Upper lobe of right lung (tissue), 1 donor: ENCODE measurements around the gene LRP1B. TPM values are rescaled to one million over a fixed set of nuclear protein-coding genes. Genes with fewer than 3 reads are reported as not detected.

Experiments used
- ATAC-seq: fragments of 200-7000 bp; cut with Tn5 transposase; one replicate; pipeline ENCODE4 v1.9.1; 2020; ENCODE audit warnings: mild to moderate bottlenecking, moderate library complexity
- DNase-seq: peaks from one replicate; pipeline ENCODE4 v3.0.0-alpha.2; 2020
- H3K27ac ChIP-seq: fragments of 200-600 bp; one replicate; pipeline ENCODE4 v1.8.0; 2022
- H3K27me3 ChIP-seq: fragments of 200-600 bp; one replicate; pipeline ENCODE4 v1.8.0; 2022; ENCODE audit warnings: mild to moderate bottlenecking
- H3K36me3 ChIP-seq: fragments of 200-600 bp; one replicate; pipeline ENCODE4 v1.8.0; 2022
- H3K4me1 ChIP-seq: fragments of 200-600 bp; one replicate; pipeline ENCODE4 v1.8.0; 2022
- H3K4me3 ChIP-seq: fragments of 200-600 bp; one replicate; pipeline ENCODE4 v1.8.0; 2022; ENCODE audit warnings: mild to moderate bottlenecking
- H3K9me3 ChIP-seq: fragments of 200-600 bp; one replicate; pipeline ENCODE4 v1.8.0; 2022
- CTCF ChIP-seq: fragments of 200-600 bp; IDR thresholded peaks from one replicate; pipeline ENCODE4 v1.8.0; 2022; ENCODE audit warnings: antibody characterized with exemption
- intact Hi-C: fragments of 100-400 bp; cut with DNase I; formaldehyde crosslinking; loops from one replicate; pipeline ENCODE4 v1.11.0; 2022
- total RNA-seq: library from RNA; stranded (reverse); fragmentation: NEBNext Ultra II Directional; extraction: Animal tissue kit (Norgen Biotek cat#: 25700); gene quantifications from one replicate; pipeline ENCODE4 v1.2.1, GENCODE V29; 2021
- donor health status: DM: no; HTN: yes; CAD: no; lungs with severe emphysema.

The LRP1B gene
- total RNA-seq, 1 donor from 2014 or later: 0.12 TPM

GRCh38 chr2:140841141-140841540 is 1289.7 kb downstream of the LRP1B start:
- no peak for TF ChIP-seq CTCF
- no peaks in the 10 kb centered on the region for H3K36me3 ChIP-seq
- intact Hi-C loops: no loop called here

GRCh38 chr2:140836826-140837225 is 1294.0 kb downstream of the LRP1B start:
- intact Hi-C loops: no loop called here
- no peak overlapping the region for H3K4me3 ChIP-seq
- no peak overlapping the region for H3K27ac ChIP-seq
- H3K36me3 ChIP-seq: no peaks in the 10 kb centered on the region
- no peaks in the 10 kb centered on the region for H3K27me3 ChIP-seq
- TF ChIP-seq CTCF: no peak
- no peaks in the 10 kb centered on the region for H3K4me1 ChIP-seq
- H3K9me3 ChIP-seq: no peaks in the 10 kb centered on the region
- DNase-seq (no peak), ATAC-seq (no peak)

More at GRCh38 chr2:140841141-140841540, 1289.7 kb downstream of the LRP1B start:
- H3K27ac ChIP-seq: no peak overlapping the region
- no peak overlapping the region for H3K4me3 ChIP-seq
- H3K9me3 ChIP-seq: no peaks in the 10 kb centered on the region
- H3K4me1 ChIP-seq: no peaks in the 10 kb centered on the region
- no peaks in the 10 kb centered on the region for H3K27me3 ChIP-seq
- ATAC-seq (no peak), DNase-seq (no peak)

- TF ChIP-seq CTCF: no peak
- H3K4me1 ChIP-seq: no peaks in the 10 kb centered on the region
- ATAC-seq (no peak), DNase-seq (no peak)
- no peaks in the 10 kb centered on the region for H3K9me3 ChIP-seq
- no peak overlapping the region for H3K4me3 ChIP-seq
- H3K27ac ChIP-seq: no peak overlapping the region
- no peaks in the 10 kb centered on the region for H3K36me3 ChIP-seq
- H3K27me3 ChIP-seq: no peaks in the 10 kb centered on the region
- intact Hi-C loops: no loop called here
Observed at GRCh38 chr2:140835079-140835478, 1295.7 kb downstream of the LRP1B start.

- no peaks in the 10 kb centered on the region for H3K4me1 ChIP-seq
- ATAC-seq: no peak
- no peaks in the 10 kb centered on the region for H3K9me3 ChIP-seq
- H3K27me3 ChIP-seq: no peaks in the 10 kb centered on the region
- H3K4me3 ChIP-seq: no peak overlapping the region
- no peak for DNase-seq
- TF ChIP-seq CTCF: no peak
- intact Hi-C loops: no loop called here
- H3K36me3 ChIP-seq: no peaks in the 10 kb centered on the region
- no peak overlapping the region for H3K27ac ChIP-seq
Observed at GRCh38 chr2:140814141-140814540, 1316.7 kb downstream of the LRP1B start.

- Histone ChIP-seq H3K27me3 (no peaks in the 10 kb centered on the region), H3K4me3 (no peak overlapping the region), H3K27ac (no peak overlapping the region), H3K36me3 (no peaks in the 10 kb centered on the region), H3K4me1 (no peaks in the 10 kb centered on the region), H3K9me3 (no peaks in the 10 kb centered on the region)
- intact Hi-C loops: no loop called here
- no peak for TF ChIP-seq CTCF
- no peak for DNase-seq
- ATAC-seq: no peak
Observed at GRCh38 chr2:140808820-140809219, 1322.0 kb downstream of the LRP1B start.

- intact Hi-C loops: no loop called here
- no peak for DNase-seq
Observed at GRCh38 chr2:140808211-140808610, 1322.6 kb downstream of the LRP1B start.

More at GRCh38 chr2:140808211-140808610, 1322.6 kb downstream of the LRP1B start:
- H3K4me1 ChIP-seq: no peaks in the 10 kb centered on the region
- no peaks in the 10 kb centered on the region for H3K27me3 ChIP-seq
- TF ChIP-seq CTCF: no peak
- no peak overlapping the region for H3K27ac ChIP-seq
- H3K36me3 ChIP-seq: no peaks in the 10 kb centered on the region
- no peaks in the 10 kb centered on the region for H3K9me3 ChIP-seq
- no peak overlapping the region for H3K4me3 ChIP-seq
- ATAC-seq: no peak
